Osteocyte (in vitro differentiated cells): Measurements from ENCODE around the gene TMEM106C. TPM values are rescaled to one million over a fixed set of nuclear protein-coding genes. Genes with fewer than 3 reads are reported as not detected.

Experiments used
- DNase-seq: peaks from one replicate; pipeline ENCODE4 v3.0.0; 2021; ENCODE audit warnings: mixed read lengths; ENCODE audit not compliant: unreplicated experiment; ENCODE audit errors: extremely low spot score
- H3K27ac Mint-ChIP-seq: one replicate; pipeline ENCODE4 v1.8.0; 2021; ENCODE audit warnings: mild to moderate bottlenecking, mixed read lengths; ENCODE audit not compliant: unreplicated experiment
- H3K27me3 Mint-ChIP-seq: one replicate; pipeline ENCODE4 v1.8.0; 2021; ENCODE audit warnings: mixed read lengths; ENCODE audit not compliant: unreplicated experiment
- H3K36me3 Mint-ChIP-seq: one replicate; pipeline ENCODE4 v1.8.0; 2021; ENCODE audit warnings: mixed read lengths; ENCODE audit not compliant: unreplicated experiment
- H3K4me1 Mint-ChIP-seq: one replicate; pipeline ENCODE4 v1.8.0; 2021; ENCODE audit warnings: mixed read lengths; ENCODE audit not compliant: unreplicated experiment
- H3K4me3 Mint-ChIP-seq: one replicate; pipeline ENCODE4 v1.8.0; 2021; ENCODE audit warnings: mild to moderate bottlenecking, moderate library complexity, mixed read lengths; ENCODE audit not compliant: unreplicated experiment
- H3K9me3 Mint-ChIP-seq: one replicate; pipeline ENCODE4 v1.8.0; 2021; ENCODE audit warnings: mixed read lengths; ENCODE audit not compliant: unreplicated experiment
- CTCF ChIP-seq: fragments of 200-600 bp; sonication (generic); IDR thresholded peaks from 2 replicates; pipeline ENCODE4 v1.5.0; 2021; ENCODE audit warnings: antibody characterized with exemption, mild to moderate bottlenecking, moderate library complexity
- total RNA-seq: library from RNA; stranded (reverse); gene quantifications from 2 replicates; pipeline ENCODE4 v1.2.1, GENCODE V29; 2021

Gene TMEM106C
- total RNA-seq, 1 donor from 2014 or later, result 53.2 TPM

DNA sequence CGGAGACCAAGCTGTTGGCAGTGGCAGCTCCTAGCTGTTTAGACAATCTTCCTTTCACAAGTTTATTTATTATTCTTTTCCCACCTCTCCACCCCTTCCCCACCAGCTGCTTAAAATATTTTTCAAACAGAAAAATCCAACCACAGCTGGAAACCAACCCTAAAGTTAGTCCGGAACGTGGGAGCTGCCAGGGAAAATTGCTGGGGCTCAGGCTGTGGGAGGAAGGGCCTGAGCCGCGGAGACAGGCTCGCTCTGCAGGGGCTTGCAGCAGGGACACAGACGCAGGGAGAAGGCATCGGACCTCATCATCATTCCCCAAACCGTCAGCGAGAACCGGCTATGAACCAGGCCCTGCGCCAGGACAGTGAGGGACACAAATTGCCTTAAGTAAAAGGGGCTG is 16.1 kb upstream of the TMEM106C start:
- Mint-ChIP-seq H3K27me3 (peaks cover 4% of the 10 kb centered on the region), H3K4me1 (peaks cover 37% of the 10 kb centered on the region), H3K4me3 (no peak overlapping the region), H3K9me3 (no peaks in the 10 kb centered on the region), H3K36me3 (no peaks in the 10 kb centered on the region), H3K27ac (peak overlapping the region; percentile 88)
- TF ChIP-seq CTCF, result no peak
- DNase-seq, result no peak

GRCh38 chr12:47949441-47950341 is 13.7 kb upstream of the TMEM106C start:
- no peaks in the 10 kb centered on the region for H3K36me3 Mint-ChIP-seq
- no peaks in the 10 kb centered on the region for H3K9me3 Mint-ChIP-seq
- peaks cover 33% of the 10 kb centered on the region for H3K4me1 Mint-ChIP-seq
- H3K4me3 Mint-ChIP-seq, result no peak overlapping the region
- DNase-seq, result peak; percentile 91
- no peak overlapping the region for H3K27ac Mint-ChIP-seq
- TF ChIP-seq CTCF, result peak; percentile 94
- peaks cover 4% of the 10 kb centered on the region for H3K27me3 Mint-ChIP-seq

- Mint-ChIP-seq H3K27ac (no peak overlapping the region), H3K4me3 (no peak overlapping the region)
These were observed 12.4 kb upstream of the TMEM106C start for GRCh38 chr12:47950856-47951468.

DNA sequence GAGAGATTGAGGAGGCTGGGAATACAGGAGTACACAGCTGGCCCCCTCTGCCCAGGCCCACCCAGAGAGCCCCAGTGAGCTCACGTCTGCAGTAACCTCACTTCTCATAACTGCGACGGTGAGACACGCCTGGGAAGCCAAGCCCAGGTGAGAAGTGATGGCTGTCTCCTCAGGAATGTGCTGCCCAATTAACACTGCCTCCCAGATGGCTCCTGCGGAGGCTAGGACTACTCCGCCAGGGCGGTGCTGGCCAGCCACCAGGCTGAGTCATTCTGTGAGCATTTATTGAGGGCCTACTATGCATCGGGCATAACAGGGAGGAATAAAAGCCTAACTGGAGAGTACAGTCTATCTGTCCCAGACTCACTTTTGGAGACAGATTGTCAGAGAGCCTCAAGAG is 9.3 kb upstream of the TMEM106C start:
- peaks cover 6% of the 10 kb centered on the region for H3K4me1 Mint-ChIP-seq
- no peak for TF ChIP-seq CTCF
- peaks cover 19% of the 10 kb centered on the region for H3K27me3 Mint-ChIP-seq
- H3K4me3 Mint-ChIP-seq, result no peak overlapping the region
- no peaks in the 10 kb centered on the region for H3K9me3 Mint-ChIP-seq
- H3K36me3 Mint-ChIP-seq, result no peaks in the 10 kb centered on the region
- no peak for DNase-seq
- H3K27ac Mint-ChIP-seq, result no peak overlapping the region

More at GRCh38 chr12:47950856-47951468, 12.4 kb upstream of the TMEM106C start:
- no peak for TF ChIP-seq CTCF
- Mint-ChIP-seq H3K9me3 (no peaks in the 10 kb centered on the region), H3K36me3 (no peaks in the 10 kb centered on the region), H3K27me3 (peaks cover 11% of the 10 kb centered on the region), H3K4me1 (peaks cover 29% of the 10 kb centered on the region)
- DNase-seq, result no peak

- no peak overlapping the region for H3K4me3 Mint-ChIP-seq
- peaks cover under 1% of the 10 kb centered on the region for H3K4me1 Mint-ChIP-seq
- no peak overlapping the region for H3K27ac Mint-ChIP-seq
- no peak for TF ChIP-seq CTCF
- DNase-seq, result no peak
- H3K27me3 Mint-ChIP-seq, result peaks cover 23% of the 10 kb centered on the region
- H3K36me3 Mint-ChIP-seq, result no peaks in the 10 kb centered on the region
- H3K9me3 Mint-ChIP-seq, result no peaks in the 10 kb centered on the region
These were observed 8.8 kb upstream of the TMEM106C start for GRCh38 chr12:47954467-47955045.
